Daoy (cell line): Measurements from ENCODE around the gene PLSCR3. TPM values are rescaled to one million over a fixed set of nuclear protein-coding genes. Genes with fewer than 3 reads are reported as not detected.

Source experiments
- DNase-seq: peaks from one replicate; pipeline ENCODE4 v3.0.0-alpha.2; 2015; ENCODE audit warnings: low read depth
- total RNA-seq: library from RNA; depleted of rRNA; stranded (reverse); fragments of >200 nt; shearing (Covaris generic); gene quantifications from 2 replicates; pipeline ENCODE4 v1.2.3, GENCODE V29; 2014

The PLSCR3 gene
- total RNA-seq, 1 experiment from 2014 or later, result 14.1 TPM

DNA sequence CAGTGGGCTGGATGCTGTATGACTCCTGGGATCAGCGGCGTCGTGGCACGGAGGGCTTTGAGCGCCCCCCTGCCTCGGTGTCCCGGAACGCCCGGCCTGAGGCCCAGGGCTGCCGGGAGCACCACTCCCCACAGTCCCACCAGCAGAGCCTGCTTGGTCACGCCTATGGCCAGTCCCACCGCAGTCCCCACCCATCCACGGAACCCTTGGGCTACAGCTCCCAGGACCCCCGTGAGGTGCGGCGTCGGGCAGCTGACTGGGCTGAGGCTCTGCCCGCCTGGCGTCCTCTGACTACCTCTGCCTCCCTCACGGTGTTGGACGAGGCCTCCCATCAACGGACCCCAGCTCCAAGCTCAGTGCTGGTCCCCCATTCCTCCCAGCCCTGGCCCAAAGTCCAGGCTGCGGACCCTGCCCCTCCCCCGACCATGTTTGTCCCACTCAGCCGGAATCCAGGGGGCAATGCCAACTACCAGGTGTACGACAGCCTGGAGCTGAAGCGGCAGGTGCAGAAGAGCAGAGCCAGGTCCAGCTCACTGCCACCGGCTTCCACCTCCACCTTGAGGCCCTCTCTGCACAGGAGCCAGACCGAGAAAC is 32.7 kb upstream of the PLSCR3 start:
- no peak for DNase-seq

DNA sequence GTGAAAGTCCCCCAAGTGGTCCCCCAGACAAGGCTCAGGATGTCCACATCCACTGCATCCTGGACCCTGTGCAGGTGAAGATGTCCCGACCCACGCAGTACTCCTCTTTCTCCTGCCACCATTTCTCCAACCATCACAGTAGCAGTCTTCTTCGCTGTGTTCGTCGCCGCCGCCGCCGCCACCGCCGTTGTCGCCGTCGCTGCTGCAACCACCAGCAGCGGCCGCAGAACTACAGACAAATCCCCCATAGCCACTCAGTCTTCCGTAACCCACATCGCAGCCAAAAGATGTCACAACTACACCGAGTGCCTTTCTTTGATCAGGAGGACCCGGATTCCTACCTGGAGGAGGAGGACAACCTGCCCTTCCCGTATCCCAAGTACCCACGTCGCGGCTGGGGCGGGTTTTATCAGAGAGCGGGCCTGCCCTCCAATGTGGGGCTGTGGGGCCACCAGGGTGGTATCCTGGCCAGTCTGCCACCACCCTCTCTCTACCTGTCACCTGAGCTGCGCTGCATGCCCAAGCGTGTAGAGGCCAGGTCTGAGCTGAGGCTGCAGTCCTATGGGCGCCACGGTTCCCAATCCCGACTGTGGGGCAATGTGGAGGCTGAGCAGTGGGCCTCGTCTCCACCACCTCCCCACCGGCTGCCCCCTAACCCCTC is 32.0 kb upstream of the PLSCR3 start:
- no peak for DNase-seq

DNA sequence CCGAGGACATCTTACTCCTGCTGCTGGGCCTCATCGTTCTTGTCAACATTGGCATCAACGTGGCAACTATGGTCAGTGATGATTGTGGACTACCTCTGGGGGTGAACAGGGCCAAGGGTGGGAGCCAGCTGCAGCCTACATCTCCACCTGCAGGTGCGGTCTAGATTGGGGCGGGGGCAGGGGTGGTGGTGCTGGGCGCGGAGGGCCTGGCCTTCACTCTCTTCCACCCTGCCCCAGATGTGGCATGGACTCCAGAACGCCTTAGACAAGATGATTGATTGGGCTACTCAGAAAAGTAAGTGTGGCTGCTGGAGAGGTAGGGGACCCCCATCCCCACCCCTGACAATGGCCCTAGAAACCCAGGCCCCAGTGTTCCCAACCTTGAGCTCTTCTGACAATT is 31.4 kb upstream of the PLSCR3 start:
- DNase-seq, result no peak

DNA sequence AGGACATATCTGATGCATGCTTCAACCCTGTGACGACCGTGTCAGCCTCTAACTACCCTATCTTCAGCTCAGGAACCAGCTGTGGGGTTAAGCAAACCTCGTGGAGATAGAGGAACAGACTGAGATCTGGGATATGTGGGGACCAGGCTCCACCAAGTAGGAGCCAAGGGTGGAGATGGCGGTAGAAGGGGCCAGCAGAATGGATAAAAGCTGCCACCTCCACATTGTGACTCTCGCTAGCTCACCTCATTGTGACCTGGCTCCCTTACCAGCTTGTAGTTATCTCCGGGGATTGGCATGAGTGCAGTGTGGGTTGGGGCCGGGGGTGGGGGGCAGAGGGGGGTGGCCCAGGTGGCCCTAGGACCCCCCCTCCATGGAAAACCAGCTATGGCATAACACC is 31.0 kb upstream of the PLSCR3 start, which contains the start of gene SPEM2:
Gene SPEM2 (plus strand): TSS at position 301 of the 400 bp plus-strand sequence. CDS start 73 bp downstream, at position 374.
- DNase-seq, result no peak

DNA sequence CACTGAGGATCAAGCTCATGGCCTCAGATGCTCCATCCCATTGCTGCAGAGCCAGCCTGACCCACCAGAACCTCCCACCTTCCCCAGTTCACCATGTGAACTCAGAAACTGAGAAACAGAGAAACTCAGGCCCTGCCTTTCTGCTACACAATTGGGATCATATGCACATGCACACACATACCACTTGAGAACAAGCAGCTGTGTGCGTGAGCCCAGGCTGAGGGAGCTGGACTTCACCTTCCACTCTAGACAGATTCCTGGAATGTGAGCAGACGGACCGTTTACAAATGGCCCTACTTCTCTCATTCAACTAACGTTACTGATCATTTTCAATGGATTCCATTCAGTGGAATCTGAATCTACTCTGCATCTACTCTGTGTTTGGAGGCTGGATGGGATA is 29.4 kb upstream of the PLSCR3 start:
- DNase-seq, result no peak

DNA sequence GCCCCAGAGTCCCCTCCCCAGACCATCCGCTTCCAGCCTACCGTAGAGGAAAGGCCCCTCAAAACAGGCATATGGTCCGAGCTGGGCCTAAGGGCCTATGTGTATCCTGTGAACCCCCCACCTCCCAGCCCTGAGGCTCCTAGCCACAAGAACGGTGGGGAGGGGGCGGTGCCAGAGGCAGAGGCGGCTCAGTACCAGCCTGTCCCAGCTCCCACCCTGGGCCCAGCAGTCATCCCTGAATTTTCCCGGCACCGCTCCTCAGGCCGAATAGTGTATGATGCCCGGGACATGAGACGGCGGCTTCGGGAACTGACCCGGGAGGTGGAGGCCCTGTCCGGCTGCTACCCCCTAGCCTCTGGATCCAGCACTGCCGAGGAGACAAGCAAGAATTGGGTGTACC is 26.9 kb upstream of the PLSCR3 start:
- no peak for DNase-seq

DNA sequence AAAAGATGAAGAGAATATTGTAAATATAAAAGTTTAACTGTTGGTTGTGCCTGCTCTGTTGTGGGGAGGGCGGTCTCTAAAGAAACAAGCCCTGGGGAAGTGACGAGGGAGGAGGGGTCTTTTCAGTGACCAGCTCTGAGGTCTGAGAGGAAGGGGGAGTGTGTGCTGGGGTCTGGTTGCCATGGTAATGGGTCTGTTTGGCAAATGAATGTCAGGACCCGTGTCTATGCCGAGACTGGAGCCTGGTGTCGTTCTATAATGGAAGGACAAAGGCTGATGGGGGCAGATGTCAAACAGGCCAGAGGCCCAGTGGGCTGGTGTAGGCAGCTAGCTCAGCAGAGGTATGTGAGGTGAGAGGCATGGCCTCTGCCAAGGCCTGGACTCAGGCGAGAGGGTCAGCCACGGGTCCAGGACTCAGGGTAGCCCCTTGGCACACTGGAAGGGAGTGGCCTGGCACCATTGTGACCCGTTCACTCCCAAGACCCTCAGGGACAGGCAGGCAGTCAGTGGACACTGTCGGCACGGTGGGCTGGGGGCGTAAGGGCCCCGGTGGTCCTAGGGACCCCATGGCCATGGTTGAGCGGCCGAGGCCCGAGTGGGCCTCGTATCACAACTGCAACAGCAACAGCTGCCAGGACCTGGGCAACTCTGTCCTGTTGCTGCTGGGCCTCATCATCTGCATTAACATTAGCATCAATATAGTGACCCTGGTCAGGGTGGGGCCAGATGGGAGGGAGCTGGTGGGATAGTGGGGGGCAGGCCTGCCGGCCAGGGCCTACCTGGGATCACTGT is 25.7 kb upstream of the PLSCR3 start, which contains the start of gene SPEM1:
Gene SPEM1 (plus strand): TSS at position 506 of the 792 bp plus-strand sequence. CDS start 61 bp downstream, at position 567.
- no peak for DNase-seq

DNA sequence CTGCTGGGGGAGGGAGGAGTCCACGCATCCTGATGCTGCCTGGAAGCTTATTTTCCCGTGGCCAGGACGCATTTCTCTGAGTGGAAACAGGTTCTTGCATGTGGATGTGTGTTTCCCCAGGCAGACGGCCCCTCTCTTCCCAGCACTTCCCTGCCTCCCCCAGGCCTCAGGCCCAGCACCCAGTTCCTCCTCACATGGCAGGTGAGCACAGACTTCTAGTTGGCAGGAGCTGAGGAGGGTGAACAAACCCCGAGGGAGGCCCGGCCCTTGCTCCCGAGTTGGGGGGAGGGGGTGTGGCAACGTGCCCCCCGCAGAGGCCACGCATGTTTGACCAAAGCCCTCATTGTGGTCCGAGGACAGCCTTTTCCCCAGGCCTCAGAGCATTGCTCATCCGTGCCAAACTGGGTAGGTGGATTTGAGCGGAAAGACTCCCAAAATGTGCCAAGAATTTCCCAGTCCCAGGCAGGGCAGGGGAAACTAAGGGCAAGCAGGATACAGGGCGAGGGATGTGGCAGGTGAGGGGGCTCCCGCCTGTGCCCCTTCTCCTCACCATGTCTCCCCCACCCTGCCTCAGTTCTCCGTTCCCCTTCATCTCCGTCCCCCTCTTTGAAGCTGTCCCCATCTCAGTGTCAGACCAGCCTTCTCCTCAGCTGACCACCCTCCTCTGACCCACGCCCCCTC is 24.3 kb upstream of the PLSCR3 start:
- DNase-seq, result no peak

DNA sequence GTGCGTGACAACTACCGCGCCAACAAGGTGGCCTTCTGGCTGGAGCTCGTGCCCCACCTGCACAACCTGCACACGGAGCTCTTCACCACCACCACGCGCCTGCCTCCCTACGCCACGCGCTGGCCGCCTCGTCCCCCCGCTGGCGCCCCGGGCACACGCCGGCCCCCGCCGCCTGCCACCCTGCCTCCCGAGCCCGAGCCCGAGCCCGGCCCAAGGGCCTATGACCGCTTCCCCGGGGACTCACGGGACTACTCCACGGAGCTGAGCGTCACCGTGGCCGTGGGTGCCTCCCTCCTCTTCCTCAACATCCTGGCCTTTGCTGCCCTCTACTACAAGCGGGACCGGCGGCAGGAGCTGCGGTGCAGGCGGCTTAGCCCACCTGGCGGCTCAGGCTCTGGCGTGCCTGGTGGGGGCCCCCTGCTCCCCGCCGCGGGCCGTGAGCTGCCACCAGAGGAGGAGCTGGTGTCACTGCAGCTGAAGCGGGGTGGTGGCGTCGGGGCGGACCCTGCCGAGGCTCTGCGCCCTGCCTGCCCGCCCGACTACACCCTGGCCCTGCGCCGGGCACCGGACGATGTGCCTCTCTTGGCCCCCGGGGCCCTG is 22.8 kb upstream of the PLSCR3 start:
- DNase-seq, result no peak

DNA sequence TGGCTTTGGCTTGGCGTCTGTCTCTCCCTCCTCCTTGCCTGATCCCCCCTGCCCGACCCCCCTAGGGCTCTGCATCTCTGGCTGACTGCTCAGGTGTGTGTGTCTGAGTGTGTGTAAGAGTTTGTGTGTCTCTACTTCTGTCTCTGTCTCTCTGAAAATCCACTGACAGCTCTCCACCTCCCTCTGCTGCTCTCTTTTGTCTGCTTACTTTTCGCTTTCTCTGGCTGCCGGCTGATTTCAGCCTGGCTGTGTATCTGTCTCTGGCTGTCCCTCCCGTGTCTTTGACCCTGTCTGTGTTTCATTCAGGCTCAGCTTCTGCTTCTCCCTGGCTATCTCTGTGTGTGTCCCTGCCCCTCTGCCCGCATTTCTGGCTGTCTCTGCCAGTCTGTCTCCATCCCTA is 22.0 kb upstream of the PLSCR3 start:
- no peak for DNase-seq

DNA sequence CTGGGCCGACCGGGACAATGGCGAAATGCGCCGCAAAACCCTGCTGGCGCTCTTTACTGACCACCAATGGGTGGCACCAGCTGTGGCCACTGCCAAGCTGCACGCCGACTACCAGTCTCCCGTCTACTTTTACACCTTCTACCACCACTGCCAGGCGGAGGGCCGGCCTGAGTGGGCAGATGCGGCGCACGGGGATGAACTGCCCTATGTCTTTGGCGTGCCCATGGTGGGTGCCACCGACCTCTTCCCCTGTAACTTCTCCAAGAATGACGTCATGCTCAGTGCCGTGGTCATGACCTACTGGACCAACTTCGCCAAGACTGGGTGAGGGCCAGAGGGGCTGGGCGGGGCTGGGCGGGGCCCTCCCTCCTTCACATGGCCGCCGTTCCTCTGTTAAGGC is 21.5 kb upstream of the PLSCR3 start:
- no peak for DNase-seq

DNA sequence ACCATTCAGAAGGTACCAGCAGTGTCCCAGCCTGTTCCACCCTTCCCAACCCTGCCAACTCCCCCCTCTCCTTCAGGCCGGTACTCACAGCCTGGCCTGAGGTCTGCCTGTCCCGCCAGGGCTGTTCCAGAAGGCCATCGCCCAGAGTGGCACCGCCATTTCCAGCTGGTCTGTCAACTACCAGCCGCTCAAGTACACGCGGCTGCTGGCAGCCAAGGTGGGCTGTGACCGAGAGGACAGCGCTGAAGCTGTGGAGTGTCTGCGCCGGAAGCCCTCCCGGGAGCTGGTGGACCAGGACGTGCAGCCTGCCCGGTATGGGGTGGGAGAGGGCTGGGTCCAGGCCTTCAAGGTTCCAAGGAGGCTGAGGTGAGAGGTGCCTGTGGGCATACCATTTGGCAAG is 20.5 kb upstream of the PLSCR3 start:
- DNase-seq, result no peak

DNA sequence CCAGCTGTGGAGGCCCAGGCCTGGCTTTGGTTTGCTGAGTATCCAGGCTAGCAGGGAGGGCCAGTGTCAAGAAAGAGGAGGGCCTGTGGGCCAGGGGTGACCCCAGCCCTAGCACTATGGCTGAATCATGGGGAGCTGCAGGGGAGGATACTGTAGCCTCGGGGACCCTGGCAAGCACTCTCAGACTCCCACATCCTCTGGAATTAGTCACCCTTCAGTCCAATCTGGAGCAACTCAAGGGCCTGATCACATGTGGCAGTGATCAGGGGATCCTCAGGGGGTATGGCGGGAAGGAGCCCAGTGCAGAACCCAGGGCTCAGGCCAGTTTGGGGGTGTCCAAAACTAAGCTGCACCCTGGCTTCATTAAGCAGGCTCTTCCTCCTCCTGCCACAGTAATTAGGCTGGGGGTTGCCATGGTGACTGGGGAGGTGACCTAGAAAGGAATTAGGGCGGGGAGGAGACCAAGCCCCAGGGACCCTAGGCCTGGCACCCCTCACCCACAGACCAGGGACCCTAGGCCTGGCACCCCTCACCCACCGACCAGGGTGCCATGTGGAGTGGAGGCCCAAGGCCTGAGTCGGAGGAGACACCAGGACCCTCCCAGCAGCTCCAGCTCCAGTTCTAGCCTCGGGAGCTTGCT is 19.1 kb upstream of the PLSCR3 start:
- peak; percentile 79 for DNase-seq

DNA sequence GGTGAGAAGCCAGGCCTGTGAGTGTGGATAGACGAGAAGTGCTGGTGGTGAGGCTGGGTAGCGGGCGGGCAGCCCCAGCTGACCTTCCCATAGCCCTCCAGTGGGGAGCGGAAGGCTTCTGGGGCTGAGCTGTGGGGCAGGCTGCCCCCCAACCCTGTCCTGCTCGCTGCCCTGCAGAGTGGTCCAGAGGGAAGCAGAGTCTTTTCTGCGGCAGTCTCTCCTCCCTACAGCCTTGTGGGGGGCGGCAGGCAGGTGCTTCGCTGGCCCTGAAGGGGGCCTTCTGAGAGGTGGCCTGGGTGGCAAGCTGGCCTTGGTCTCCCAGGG is 17.1 kb upstream of the PLSCR3 start:
- DNase-seq, result no peak

DNA sequence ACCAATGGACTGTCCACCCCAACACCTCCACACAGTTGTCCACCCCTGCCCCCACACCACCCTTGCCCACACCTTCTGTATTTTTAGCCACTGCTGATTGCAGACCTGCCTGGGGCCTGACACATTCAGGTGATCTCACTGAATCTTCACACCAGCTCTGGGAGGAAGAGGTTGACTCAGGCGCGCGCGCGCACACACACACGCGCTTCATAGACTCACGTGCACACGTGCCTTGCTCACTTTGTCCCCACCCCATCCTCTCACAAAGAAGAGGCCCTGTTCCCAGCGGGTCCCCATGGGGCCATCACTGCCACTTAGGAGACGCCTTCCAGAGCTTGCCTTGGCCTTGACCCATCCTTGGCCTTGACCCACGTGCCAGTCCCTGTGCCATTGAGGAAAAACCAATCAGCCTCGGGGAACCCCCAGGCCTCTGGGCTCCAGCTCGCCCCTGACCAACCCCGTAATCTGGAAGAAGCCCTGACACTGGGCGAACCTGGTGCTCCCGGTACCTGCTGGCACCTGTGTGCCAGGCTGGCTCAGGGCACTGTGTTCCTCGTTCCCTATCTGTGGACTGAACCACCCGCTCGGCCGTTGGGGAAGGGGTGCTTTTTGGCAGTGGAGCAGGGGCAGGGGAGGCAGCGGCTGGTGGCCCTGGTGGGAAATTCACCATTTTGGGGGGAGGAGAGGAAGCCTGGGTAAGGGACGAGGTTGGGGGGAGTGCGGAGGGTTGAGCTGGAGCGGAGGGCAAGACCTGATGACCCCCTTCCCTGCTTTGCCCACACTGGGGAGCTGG is 16.5 kb upstream of the PLSCR3 start:
- DNase-seq, result no peak

DNA sequence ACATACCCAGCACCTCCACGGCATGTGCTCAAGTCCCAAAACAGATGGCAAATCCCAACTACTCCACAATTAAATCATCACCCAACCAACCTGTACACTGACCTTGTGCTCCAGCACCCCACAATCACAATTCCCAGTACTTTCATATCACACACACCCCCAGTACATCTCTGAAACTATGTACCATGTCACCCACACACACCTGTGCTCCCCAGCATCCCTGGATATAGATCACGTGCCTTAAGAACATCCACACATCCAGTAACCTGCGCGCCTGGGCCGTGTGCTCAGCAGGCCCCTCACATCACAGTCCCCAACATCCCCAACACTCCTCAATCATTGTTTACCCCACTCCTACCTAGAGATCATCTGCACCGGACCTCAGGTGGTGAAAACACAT is 15.4 kb upstream of the PLSCR3 start:
- DNase-seq, result no peak

DNA sequence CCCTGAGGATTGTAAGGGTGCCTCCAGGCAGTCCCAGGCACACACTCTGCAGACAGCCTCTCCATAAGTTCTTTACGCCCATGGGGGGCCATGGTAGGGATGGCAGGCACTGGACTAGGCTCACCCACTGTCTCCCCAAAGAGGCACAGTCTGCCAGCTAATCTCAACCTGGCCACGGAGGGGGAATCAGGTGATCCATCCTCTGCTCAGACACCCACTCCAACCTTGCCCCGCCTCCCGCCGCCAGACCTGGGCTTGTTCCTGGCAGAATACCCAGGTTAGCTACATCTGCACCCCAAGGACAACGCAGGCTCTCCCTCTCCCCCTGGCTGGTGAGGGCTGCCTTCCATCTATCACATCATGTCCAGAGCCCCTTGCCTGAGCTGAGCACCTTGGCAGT is 14.5 kb upstream of the PLSCR3 start:
- no peak for DNase-seq

DNA sequence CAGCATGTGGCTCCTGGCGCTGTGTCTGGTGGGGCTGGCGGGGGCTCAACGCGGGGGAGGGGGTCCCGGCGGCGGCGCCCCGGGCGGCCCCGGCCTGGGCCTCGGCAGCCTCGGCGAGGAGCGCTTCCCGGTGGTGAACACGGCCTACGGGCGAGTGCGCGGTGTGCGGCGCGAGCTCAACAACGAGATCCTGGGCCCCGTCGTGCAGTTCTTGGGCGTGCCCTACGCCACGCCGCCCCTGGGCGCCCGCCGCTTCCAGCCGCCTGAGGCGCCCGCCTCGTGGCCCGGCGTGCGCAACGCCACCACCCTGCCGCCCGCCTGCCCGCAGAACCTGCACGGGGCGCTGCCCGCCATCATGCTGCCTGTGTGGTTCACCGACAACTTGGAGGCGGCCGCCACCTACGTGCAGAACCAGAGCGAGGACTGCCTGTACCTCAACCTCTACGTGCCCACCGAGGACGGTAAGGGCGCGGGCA is 14.0 kb upstream of the PLSCR3 start:
- no peak for DNase-seq

DNA sequence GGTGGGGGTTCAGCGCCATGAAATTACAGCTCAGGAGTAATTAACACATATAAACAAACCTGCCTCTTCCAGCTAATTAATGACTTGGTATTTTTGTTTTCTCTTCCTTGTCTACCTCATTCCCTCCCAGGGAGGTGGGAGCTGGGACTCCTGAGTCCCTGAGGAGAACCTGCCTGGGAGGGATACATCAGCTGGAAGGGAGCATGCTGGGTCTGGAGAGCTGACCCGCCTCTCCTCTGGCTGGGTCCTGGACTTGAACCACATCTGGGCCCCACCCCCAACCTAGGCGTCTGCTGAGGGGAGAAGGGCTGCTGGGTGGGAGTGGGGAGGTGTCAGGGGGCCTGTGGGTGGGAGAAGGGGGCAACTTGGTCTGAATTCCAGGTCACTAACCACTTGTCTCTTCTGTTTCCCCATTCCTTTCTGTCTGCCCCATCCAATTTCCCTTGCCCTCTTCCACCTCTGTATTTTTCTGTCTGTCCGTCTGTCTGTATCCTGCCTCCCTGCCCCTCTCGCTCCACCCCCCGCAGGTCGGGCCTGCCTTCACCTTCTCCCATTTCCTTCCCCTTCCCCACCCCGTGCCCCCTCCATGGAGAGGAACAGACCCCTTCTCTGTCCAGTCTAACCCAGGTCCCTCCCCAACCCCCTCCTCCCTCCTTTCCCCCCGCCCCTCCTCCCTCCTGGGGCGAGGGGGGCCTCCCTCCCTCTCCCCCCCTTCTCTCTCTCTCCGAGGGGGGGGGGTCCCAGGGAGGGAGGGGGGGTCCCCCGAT is 13.3 kb upstream of the PLSCR3 start, which contains the start of gene NLGN2:
Gene NLGN2 (plus strand): TSS at position 361 of the 767 bp plus-strand sequence. CDS start 411 bp downstream, outside the sequence.
- DNase-seq, result no peak

DNA sequence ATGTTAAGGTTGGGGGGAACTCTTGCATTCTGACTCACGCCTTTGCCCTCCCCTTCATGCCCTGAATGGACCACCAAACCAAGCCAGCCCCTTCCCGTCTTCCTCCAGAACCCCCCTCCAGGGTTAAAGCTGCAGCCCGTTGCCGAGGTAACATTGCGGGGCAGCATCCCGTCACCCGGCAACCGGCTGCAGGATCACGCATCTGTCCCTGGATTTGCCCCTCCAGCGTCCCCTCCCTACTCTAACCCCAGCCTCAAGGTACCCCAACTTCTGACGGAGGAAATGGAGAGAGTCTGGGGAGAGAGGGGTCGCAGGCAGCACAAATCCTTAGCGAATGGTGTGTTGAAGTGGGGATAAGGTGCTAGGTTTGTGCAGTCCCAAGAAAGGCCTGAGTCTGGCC is 12.8 kb upstream of the PLSCR3 start:
- no peak for DNase-seq
